ENCODE data around the gene PYCR2.

Gene PYCR2

DNA sequence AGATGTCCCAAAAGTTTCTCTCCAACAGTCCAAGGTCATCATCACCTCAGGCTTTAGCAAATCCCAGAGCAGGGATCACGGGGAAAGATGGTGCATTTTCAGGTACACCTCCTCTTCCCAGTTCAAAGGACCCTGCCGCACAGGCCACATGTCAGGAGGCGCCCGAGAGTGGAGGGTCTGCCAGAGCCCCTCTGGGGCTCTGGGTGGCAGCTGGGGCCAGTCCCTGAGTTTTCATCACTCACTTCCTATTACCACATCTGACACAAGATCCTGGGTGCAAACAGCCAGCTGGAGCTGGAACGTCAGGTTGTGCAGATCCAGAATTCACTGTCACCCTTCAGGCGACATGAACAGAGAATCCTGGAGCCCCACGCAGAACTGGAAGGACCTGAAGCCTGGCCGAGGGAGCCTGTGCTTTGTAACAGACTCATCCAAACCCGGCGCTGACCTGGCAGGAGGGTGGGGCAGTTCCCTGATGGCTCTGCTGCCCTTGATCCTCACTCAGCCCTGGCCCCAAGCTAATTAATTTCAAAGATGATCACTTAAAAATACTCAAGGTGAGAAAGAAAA, 50.7 kb downstream of the PYCR2 start:
- no peak for DNase-seq

DNA sequence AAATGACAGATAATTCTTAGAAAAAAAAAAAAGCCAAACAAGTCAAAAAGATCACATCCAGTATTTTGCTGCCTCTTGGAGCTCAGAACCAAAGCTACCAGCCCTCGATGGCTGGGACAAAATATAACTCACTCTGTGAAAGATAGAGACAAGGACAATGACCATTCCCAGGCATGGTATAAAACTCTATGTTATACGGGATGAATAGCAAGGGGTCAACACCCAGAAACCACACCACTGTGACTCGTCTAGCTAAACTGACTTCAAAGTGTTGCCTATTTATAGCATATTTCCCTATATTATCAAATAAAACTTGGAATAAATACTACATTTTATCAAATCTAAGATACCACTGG, 52.0 kb downstream of the PYCR2 start:
- no peak for DNase-seq

DNA sequence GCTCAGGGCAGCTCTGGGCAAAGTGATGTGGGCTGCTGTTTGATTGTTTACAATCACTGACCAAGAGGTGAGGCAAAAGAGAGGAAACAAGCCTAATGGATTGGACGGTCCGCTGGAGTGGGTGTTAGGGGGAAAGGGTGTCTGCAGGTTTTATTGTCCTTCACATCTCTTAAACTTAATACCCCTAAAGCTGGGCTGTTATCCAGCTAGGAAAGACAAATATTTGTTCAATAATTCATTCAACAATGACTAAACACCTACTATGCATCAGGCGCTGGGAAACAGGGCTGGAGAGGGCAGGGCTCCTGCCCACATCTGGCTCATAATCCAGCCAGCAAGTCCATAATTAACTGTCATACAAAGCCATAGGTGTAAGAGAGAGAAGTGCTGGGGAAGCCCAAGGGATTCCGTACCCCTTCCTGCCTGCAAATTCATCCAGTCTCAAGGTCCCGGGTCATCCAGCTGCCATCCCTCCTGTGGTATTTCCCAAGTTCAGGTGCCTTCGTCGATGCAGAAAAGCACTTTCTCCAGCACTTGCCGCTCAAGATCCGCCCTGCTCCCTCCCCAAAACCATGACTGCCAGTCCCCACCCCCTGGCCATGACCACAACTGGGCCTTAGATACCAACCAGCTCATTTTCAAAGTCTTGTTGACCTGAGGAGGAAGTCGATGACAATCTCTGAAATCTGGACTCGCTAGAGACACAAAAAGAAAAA, 52.5 kb downstream of the PYCR2 start:
- DNase-seq: no peak

DNA sequence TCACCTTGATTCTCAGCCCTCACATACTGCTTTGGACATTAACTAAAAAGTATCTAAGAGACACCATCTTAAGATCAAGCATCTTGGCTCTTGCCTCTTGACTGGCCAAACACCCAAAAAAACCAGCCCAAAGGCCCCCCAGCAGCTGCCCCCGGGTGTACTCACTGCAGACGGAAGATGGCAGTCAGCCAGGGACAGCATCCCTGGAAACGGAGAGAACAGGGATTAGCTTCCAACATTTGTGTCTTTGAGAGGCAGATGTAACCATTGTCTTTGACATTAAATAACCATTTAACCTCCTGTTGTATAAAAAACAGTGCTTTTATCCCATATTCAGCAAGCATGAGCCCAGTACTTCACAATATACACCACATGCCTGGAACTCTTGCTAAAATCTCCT, 53.1 kb downstream of the PYCR2 start:
- no peak for DNase-seq

Measured in GOT3 (cell line).